Measurements from ENCODE around the gene DDX24.

The DDX24 gene

DNA sequence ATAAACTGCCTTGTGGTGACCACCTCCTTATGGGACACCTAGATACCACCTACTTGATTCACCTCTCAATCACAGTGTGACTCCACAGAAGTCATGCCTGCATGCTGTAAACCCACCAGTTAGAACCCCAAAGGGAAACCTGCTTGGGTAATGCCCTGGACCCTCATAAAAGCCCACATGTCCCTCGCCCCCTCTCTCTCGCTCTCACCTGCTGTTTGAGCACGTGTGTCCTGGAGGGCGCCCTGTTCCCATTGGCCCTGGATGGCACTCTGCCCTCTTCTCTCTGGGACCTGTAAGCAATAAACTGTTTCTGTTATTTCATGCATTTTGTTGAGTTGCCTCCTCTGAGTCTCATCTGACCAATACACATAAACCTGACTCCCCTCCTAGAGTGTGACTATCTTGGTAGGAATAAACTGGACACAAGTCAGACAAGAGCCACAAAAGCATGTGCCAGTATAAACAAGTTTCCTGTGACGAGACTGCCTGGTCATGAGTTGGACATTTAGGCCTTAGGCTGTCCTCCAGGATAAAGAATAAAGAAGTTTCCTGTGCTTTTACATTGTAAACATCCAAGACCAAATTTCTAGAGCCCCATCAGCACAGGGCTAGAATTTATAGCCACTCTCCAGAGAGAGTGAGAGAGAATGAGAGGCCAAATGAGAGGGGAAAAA is 39.8 kb upstream of the DDX24 start:
- Histone ChIP-seq H3K36me3 (ENCODE audit: low read depth) (no peaks in the 10 kb centered on the region), H3K4me3 (ENCODE audit: severe bottlenecking) (no peak overlapping the region), H3K4me1 (ENCODE audit: insufficient read depth, poor library complexity, severe bottlenecking) (no peaks in the 10 kb centered on the region), H3K27ac (ENCODE audit: poor library complexity, severe bottlenecking) (no peak overlapping the region), H3K27me3 (ENCODE audit: insufficient read depth, poor library complexity, severe bottlenecking) (no peaks in the 10 kb centered on the region), H3K9me3 (ENCODE audit: severe bottlenecking) (no peaks in the 10 kb centered on the region)
- TF ChIP-seq, protein P1, sequence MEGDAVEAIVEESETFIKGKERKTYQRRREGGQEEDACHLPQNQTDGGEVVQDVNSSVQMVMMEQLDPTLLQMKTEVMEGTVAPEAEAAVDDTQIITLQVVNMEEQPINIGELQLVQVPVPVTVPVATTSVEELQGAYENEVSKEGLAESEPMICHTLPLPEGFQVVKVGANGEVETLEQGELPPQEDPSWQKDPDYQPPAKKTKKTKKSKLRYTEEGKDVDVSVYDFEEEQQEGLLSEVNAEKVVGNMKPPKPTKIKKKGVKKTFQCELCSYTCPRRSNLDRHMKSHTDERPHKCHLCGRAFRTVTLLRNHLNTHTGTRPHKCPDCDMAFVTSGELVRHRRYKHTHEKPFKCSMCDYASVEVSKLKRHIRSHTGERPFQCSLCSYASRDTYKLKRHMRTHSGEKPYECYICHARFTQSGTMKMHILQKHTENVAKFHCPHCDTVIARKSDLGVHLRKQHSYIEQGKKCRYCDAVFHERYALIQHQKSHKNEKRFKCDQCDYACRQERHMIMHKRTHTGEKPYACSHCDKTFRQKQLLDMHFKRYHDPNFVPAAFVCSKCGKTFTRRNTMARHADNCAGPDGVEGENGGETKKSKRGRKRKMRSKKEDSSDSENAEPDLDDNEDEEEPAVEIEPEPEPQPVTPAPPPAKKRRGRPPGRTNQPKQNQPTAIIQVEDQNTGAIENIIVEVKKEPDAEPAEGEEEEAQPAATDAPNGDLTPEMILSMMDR (IDR thresholded peaks at IDR 0.05; ENCODE audit: poor library complexity, severe bottlenecking), result no peak
- peak; percentile 34 for DNase-seq (ENCODE audit: low spot score)
- ATAC-seq (ENCODE audit: low read depth), result no peak

DNA sequence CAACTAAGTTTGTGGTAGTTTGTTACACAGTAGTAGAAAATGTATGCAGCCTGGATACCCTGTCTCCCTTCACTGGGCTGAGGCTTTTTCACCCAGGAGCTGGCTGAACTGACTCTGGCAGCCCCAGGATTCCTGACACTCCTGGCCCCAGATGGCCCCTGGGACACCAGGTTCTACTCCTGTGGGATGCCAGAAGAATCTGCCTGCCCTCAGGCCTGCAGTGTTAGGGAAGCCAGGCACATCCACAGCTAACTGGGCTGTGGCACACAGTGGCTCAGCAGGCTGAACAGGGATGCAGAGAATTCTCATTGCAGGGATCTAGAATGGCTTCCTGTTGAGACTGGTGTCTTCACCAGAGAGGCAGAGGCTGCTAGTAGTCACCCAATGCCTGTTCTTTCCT is 38.1 kb upstream of the DDX24 start:
- no peak overlapping the region for H3K27ac ChIP-seq (ENCODE audit: poor library complexity, severe bottlenecking)
- DNase-seq (ENCODE audit: low spot score), result peak; percentile 49
- H3K36me3 ChIP-seq (ENCODE audit: low read depth), result no peaks in the 10 kb centered on the region
- no peaks in the 10 kb centered on the region for H3K9me3 ChIP-seq (ENCODE audit: severe bottlenecking)
- no peaks in the 10 kb centered on the region for H3K4me1 ChIP-seq (ENCODE audit: insufficient read depth, poor library complexity, severe bottlenecking)
- H3K4me3 ChIP-seq (ENCODE audit: severe bottlenecking), result no peak overlapping the region
- TF ChIP-seq, protein P1 (IDR thresholded peaks at IDR 0.05; ENCODE audit: poor library complexity, severe bottlenecking), result no peak
- ATAC-seq (ENCODE audit: low read depth), result no peak
- H3K27me3 ChIP-seq (ENCODE audit: insufficient read depth, poor library complexity, severe bottlenecking), result no peaks in the 10 kb centered on the region

DNA sequence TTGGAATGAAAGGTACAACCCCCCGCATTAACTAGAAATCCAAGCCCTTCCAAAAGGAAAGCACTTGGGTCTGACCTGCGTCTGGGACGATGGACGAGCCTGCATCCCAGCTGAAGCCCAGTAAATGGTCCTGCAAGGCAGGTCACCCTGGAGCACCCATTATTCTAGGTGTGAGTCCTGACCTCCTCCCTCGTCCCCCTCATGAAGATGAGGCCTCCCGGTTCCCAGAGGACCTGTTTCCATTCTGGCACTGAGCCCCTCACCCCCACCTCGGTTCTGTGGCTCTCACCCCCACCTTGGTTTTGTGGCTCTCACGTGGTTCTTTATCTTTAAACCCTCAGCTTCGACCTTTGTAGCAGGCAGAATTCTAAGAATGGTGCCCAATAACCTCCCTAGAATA is 36.9 kb upstream of the DDX24 start:
- DNase-seq (ENCODE audit: low spot score) (peak; percentile 45), ATAC-seq (ENCODE audit: low read depth) (no peak)
- Histone ChIP-seq H3K4me3 (ENCODE audit: severe bottlenecking) (no peak overlapping the region), H3K27me3 (ENCODE audit: insufficient read depth, poor library complexity, severe bottlenecking) (no peaks in the 10 kb centered on the region), H3K9me3 (ENCODE audit: severe bottlenecking) (no peaks in the 10 kb centered on the region), H3K27ac (ENCODE audit: poor library complexity, severe bottlenecking) (no peak overlapping the region), H3K4me1 (ENCODE audit: insufficient read depth, poor library complexity, severe bottlenecking) (no peaks in the 10 kb centered on the region), H3K36me3 (ENCODE audit: low read depth) (no peaks in the 10 kb centered on the region)
- TF ChIP-seq, protein P1 (IDR thresholded peaks at IDR 0.05; ENCODE audit: poor library complexity, severe bottlenecking), result no peak

DNA sequence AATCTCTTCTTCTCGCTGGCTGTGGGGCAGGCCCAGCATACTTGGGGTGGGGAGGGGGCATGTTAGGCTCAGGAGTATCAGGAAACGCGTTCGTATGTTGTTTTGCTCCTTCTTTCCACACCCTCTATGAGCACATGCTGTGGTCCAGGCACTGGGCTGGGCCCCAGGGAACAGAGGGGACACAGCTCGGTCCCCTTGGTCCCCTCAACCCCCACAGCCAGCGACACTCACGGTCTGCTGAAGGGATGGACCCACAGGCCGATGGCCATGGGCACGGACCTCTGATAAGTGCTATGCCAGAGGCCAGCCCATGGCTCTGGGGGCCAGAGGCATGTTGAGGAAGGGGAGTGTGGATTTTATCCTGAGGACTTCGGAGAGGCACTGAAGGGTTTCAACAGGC is 35.7 kb upstream of the DDX24 start:
- TF ChIP-seq, protein P1 (IDR thresholded peaks at IDR 0.05; ENCODE audit: poor library complexity, severe bottlenecking), result no peak
- H3K9me3 ChIP-seq (ENCODE audit: severe bottlenecking), result no peaks in the 10 kb centered on the region
- no peak for ATAC-seq (ENCODE audit: low read depth)

DNA sequence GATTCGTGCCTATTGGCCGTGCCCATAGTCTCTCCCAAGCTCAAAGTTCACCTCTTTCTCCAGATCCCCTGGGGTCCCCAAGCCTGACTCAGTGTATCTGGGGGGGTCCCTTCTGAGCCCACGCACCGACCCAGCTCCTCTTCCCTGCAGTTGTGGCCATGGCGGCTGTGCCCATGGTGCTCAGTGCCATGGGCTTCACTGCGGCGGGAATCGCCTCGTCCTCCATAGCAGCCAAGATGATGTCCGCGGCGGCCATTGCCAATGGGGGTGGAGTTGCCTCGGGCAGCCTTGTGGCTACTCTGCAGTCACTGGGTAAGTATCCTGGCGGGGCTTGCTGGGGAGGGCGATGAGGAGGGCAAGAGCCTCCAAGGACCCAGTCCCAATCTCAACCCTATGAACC is 34.6 kb upstream of the DDX24 start:
- TF ChIP-seq, protein P1 (IDR thresholded peaks at IDR 0.05; ENCODE audit: poor library complexity, severe bottlenecking), result no peak
- H3K9me3 ChIP-seq (ENCODE audit: severe bottlenecking), result no peaks in the 10 kb centered on the region
- no peaks in the 10 kb centered on the region for H3K36me3 ChIP-seq (ENCODE audit: low read depth)
- no peak overlapping the region for H3K4me3 ChIP-seq (ENCODE audit: severe bottlenecking)
- peaks cover under 1% of the 10 kb centered on the region for H3K4me1 ChIP-seq (ENCODE audit: insufficient read depth, poor library complexity, severe bottlenecking)
- no peak overlapping the region for H3K27ac ChIP-seq (ENCODE audit: poor library complexity, severe bottlenecking)
- ATAC-seq (ENCODE audit: low read depth) (no peak), DNase-seq (ENCODE audit: low spot score) (peak; percentile 68)
- no peaks in the 10 kb centered on the region for H3K27me3 ChIP-seq (ENCODE audit: insufficient read depth, poor library complexity, severe bottlenecking)

More for the DNA sequence above, 35.7 kb upstream of the DDX24 start:
- H3K4me3 ChIP-seq (ENCODE audit: severe bottlenecking), result no peak overlapping the region
- H3K4me1 ChIP-seq (ENCODE audit: insufficient read depth, poor library complexity, severe bottlenecking), result no peaks in the 10 kb centered on the region
- peak; percentile 54 for DNase-seq (ENCODE audit: low spot score)
- H3K36me3 ChIP-seq (ENCODE audit: low read depth), result no peaks in the 10 kb centered on the region
- H3K27me3 ChIP-seq (ENCODE audit: insufficient read depth, poor library complexity, severe bottlenecking), result no peaks in the 10 kb centered on the region
- H3K27ac ChIP-seq (ENCODE audit: poor library complexity, severe bottlenecking), result no peak overlapping the region

Measured in RWPE2 (cell line).